ENCODE results near the gene LRRK2. TPM values are rescaled to one million over a fixed set of nuclear protein-coding genes. Genes with fewer than 3 reads are reported as not detected.

LRRK2 gene
- total RNA-seq, 1 donor from 2014 or later: 0.35 TPM

- no peak for DNase-seq (ENCODE audit: low spot score)
- H3K36me3 Mint-ChIP-seq (ENCODE audit: low read depth): peaks cover 3% of the 10 kb centered on the region
- no peak for TF ChIP-seq CTCF (IDR thresholded peaks at IDR 0.05)
- no peaks in the 10 kb centered on the region for H3K4me1 Mint-ChIP-seq (ENCODE audit: low read depth)
- H3K9me3 Mint-ChIP-seq (ENCODE audit: low read depth): peaks cover 21% of the 10 kb centered on the region
- H3K27me3 Mint-ChIP-seq (ENCODE audit: low read depth): no peaks in the 10 kb centered on the region
- no peak overlapping the region for H3K27ac Mint-ChIP-seq (ENCODE audit: unreplicated experiment)
- no peak overlapping the region for H3K4me3 Mint-ChIP-seq (ENCODE audit: unreplicated experiment)
These were observed 105.4 kb downstream of the LRRK2 start for GRCh38 chr12:40330180-40330579.

GRCh38 chr12:40331886-40332285, 107.1 kb downstream of the LRRK2 start:
- peaks cover 3% of the 10 kb centered on the region for H3K36me3 Mint-ChIP-seq (ENCODE audit: low read depth)
- no peak overlapping the region for H3K27ac Mint-ChIP-seq (ENCODE audit: unreplicated experiment)
- peaks cover 21% of the 10 kb centered on the region for H3K9me3 Mint-ChIP-seq (ENCODE audit: low read depth)
- no peak for TF ChIP-seq CTCF (IDR thresholded peaks at IDR 0.05)
- H3K4me1 Mint-ChIP-seq (ENCODE audit: low read depth): peaks cover 4% of the 10 kb centered on the region
- DNase-seq (ENCODE audit: low spot score): no peak
- H3K27me3 Mint-ChIP-seq (ENCODE audit: low read depth): peaks cover 4% of the 10 kb centered on the region
- no peak overlapping the region for H3K4me3 Mint-ChIP-seq (ENCODE audit: unreplicated experiment)

GRCh38 chr12:40335991-40336390, 111.2 kb downstream of the LRRK2 start:
- peaks cover under 1% of the 10 kb centered on the region for H3K36me3 Mint-ChIP-seq (ENCODE audit: low read depth)
- no peak overlapping the region for H3K27ac Mint-ChIP-seq (ENCODE audit: unreplicated experiment)
- TF ChIP-seq CTCF (IDR thresholded peaks at IDR 0.05): no peak
- no peak overlapping the region for H3K4me3 Mint-ChIP-seq (ENCODE audit: unreplicated experiment)
- peaks cover 7% of the 10 kb centered on the region for H3K9me3 Mint-ChIP-seq (ENCODE audit: low read depth)
- H3K4me1 Mint-ChIP-seq (ENCODE audit: low read depth): peaks cover 4% of the 10 kb centered on the region
- peaks cover 4% of the 10 kb centered on the region for H3K27me3 Mint-ChIP-seq (ENCODE audit: low read depth)
- no peak for DNase-seq (ENCODE audit: low spot score)

GRCh38 chr12:40336573-40337199, 111.9 kb downstream of the LRRK2 start:
- no peak for DNase-seq (ENCODE audit: low spot score)
- no peak overlapping the region for H3K4me3 Mint-ChIP-seq (ENCODE audit: unreplicated experiment)
- peaks cover 4% of the 10 kb centered on the region for H3K4me1 Mint-ChIP-seq (ENCODE audit: low read depth)
- TF ChIP-seq CTCF (IDR thresholded peaks at IDR 0.05): peak; percentile 79
- H3K27ac Mint-ChIP-seq (ENCODE audit: unreplicated experiment): no peak overlapping the region
- no peaks in the 10 kb centered on the region for H3K36me3 Mint-ChIP-seq (ENCODE audit: low read depth)
- H3K9me3 Mint-ChIP-seq (ENCODE audit: low read depth): peaks cover under 1% of the 10 kb centered on the region
- H3K27me3 Mint-ChIP-seq (ENCODE audit: low read depth): peaks cover 4% of the 10 kb centered on the region

- H3K4me3 Mint-ChIP-seq (ENCODE audit: unreplicated experiment): no peak overlapping the region
- peaks cover 4% of the 10 kb centered on the region for H3K4me1 Mint-ChIP-seq (ENCODE audit: low read depth)
- H3K9me3 Mint-ChIP-seq (ENCODE audit: low read depth): no peaks in the 10 kb centered on the region
- peaks cover 4% of the 10 kb centered on the region for H3K27me3 Mint-ChIP-seq (ENCODE audit: low read depth)
- no peak for TF ChIP-seq CTCF (IDR thresholded peaks at IDR 0.05)
- no peak overlapping the region for H3K27ac Mint-ChIP-seq (ENCODE audit: unreplicated experiment)
- no peaks in the 10 kb centered on the region for H3K36me3 Mint-ChIP-seq (ENCODE audit: low read depth)
- DNase-seq (ENCODE audit: low spot score): no peak
These were observed 113.3 kb downstream of the LRRK2 start for GRCh38 chr12:40338071-40338470.
